Liver (tissue), 9 donors: ENCODE data around the gene NOSIP. TPM values are rescaled to one million over a fixed set of nuclear protein-coding genes. Genes with fewer than 3 reads are reported as not detected.

Experiments used
- DNase-seq: peaks from one replicate; pipeline ENCODE4 v3.0.0-alpha.2; 2017; ENCODE audit warnings: low spot score
- H3K27ac ChIP-seq, 2 donors: one replicate each; pipeline ENCODE4 v1.7.0; 2013; ENCODE audit warnings: inconsistent platforms in 2 of 2, low read length in 2 of 2, control low read depth in 1 of 2, low read depth in 1 of 2, mild to moderate bottlenecking in 1 of 2
- H3K27me3 ChIP-seq, 4 donors: one replicate each; pipeline versions ENCODE4 v1.6.1 to v1.7.0; 2013; ENCODE audit warnings: low read length in 3 of 4, inconsistent platforms in 1 of 4, mild to moderate bottlenecking in 1 of 4, moderate library complexity in 1 of 4; ENCODE audit not compliant: control insufficient read depth in 4 of 4, insufficient read depth in 4 of 4
- H3K36me3 ChIP-seq, 4 donors: one replicate each; pipeline versions ENCODE4 v1.6.1 to v1.7.0; 2013; ENCODE audit warnings: low read length in 3 of 4, mild to moderate bottlenecking in 3 of 4, low read depth in 1 of 4, moderate library complexity in 1 of 4; ENCODE audit not compliant: control insufficient read depth in 4 of 4, insufficient read depth in 3 of 4
- H3K4me1 ChIP-seq, 4 donors: one replicate each; pipeline versions ENCODE4 v1.6.1 to v1.7.0; 2013; ENCODE audit warnings: low read length in 3 of 4, mild to moderate bottlenecking in 3 of 4, moderate library complexity in 1 of 4; ENCODE audit not compliant: control insufficient read depth in 4 of 4, insufficient read depth in 4 of 4
- H3K4me3 ChIP-seq, 3 donors: one replicate each; pipeline versions ENCODE4 v1.6.1 to v1.7.0; 2013; ENCODE audit warnings: low read length in 3 of 3, control low read depth in 1 of 3, low read depth in 1 of 3, mild to moderate bottlenecking in 1 of 3
- H3K9ac ChIP-seq, 2 donors: one replicate each; pipeline ENCODE4 v1.7.0; 2013; ENCODE audit warnings: low read length in 2 of 2, mild to moderate bottlenecking in 2 of 2, moderate library complexity in 2 of 2, control low read depth in 1 of 2, low read depth in 1 of 2
- H3K9me3 ChIP-seq, 4 donors: one replicate each; pipeline versions ENCODE4 v1.6.1 to v1.7.0; 2013; ENCODE audit warnings: low read length in 3 of 4; ENCODE audit not compliant: control insufficient read depth in 4 of 4
- EGR1 ChIP-seq, 2 donors: IDR thresholded peaks; 2 replicates each; pipeline ENCODE4 v1.6.1; 2016 to 2018; ENCODE audit warnings: antibody characterized with exemption in 2 of 2, low read depth in 2 of 2
- FOXA1 ChIP-seq: IDR thresholded peaks from 2 replicates; pipeline ENCODE4 v1.6.1; 2016; ENCODE audit warnings: antibody characterized with exemption
- FOXA2 ChIP-seq: IDR thresholded peaks from 2 replicates; pipeline ENCODE4 v1.6.1; 2016; ENCODE audit warnings: antibody characterized with exemption
- GABPA ChIP-seq, 2 donors: IDR thresholded peaks in 1 of 2; conservative IDR thresholded peaks in 1 of 2; 2 replicates each; pipeline ENCODE4 v1.6.1; 2016; ENCODE audit warnings: antibody characterized with exemption in 2 of 2, mild to moderate bottlenecking in 1 of 2, moderate library complexity in 1 of 2
- HNF4A ChIP-seq, 2 donors: conservative IDR thresholded peaks; 2 replicates each; pipeline ENCODE4 v1.6.1; 2016; ENCODE audit warnings: antibody characterized with exemption in 2 of 2, mild to moderate bottlenecking in 2 of 2
- HNF4G ChIP-seq: IDR thresholded peaks from 2 replicates; pipeline ENCODE4 v1.6.1; 2016; ENCODE audit warnings: antibody characterized with exemption
- JUND ChIP-seq, 2 donors: IDR thresholded peaks; 2 replicates each; pipeline ENCODE4 v1.6.1; 2016; ENCODE audit warnings: antibody characterized with exemption in 2 of 2
- NR2F2 ChIP-seq: IDR thresholded peaks from 2 replicates; pipeline ENCODE4 v1.6.1; 2016; ENCODE audit warnings: antibody characterized with exemption
- RAD21 ChIP-seq, 2 donors: IDR thresholded peaks; 2 replicates each; pipeline ENCODE4 v1.6.1; 2016; ENCODE audit warnings: antibody characterized with exemption in 2 of 2, mild to moderate bottlenecking in 2 of 2
- RXRA ChIP-seq, 2 donors: IDR thresholded peaks; 2 replicates each; pipeline ENCODE4 v1.6.1; 2017 to 2018; ENCODE audit warnings: antibody characterized with exemption in 2 of 2, mild to moderate bottlenecking in 1 of 2
- SP1 ChIP-seq: IDR thresholded peaks from 2 replicates; pipeline ENCODE4 v1.6.1; 2018; ENCODE audit warnings: antibody characterized with exemption, mild to moderate bottlenecking
- TAF1 ChIP-seq: conservative IDR thresholded peaks from 2 replicates; pipeline ENCODE4 v1.6.1; 2016; ENCODE audit warnings: antibody characterized with exemption, mild to moderate bottlenecking
- WGBS: extraction: QIAGEN DNeasy Blood & Tissue Kit; methylation state at CpG from one replicate; pipeline ENCODE4 v1.1.7; 2013; 5-methylcytosine and 5-hydroxymethylcytosine counted together
- polyA plus RNA-seq, 2 donors: library from polyadenylated mRNA; stranded (reverse) in 1 of 2; unstranded in 1 of 2; fragments of 200-250 nt in 1 of 2; fragments of >200 nt in 1 of 2; fragmentation: Nextera tagmentation in 1 of 2; extraction: Ambion mirVana in 1 of 2; gene quantifications; one replicate each; pipeline versions ENCODE4 v1.2.1 to v1.2.3, GENCODE V29; 2013 to 2015
- total RNA-seq, 2 donors: library from RNA; depleted of rRNA; stranded (reverse); fragments of >200 nt; gene quantifications; one replicate each; pipeline ENCODE4 v1.2.3, GENCODE V29; 2014
- TF ChIP-seq, protein P1 (sequence below): fragments of 150-350 bp; IDR thresholded peaks from 2 replicates; pipeline ENCODE4 v1.5.1; 2017; ENCODE audit warnings: improper control_type of control experiment, low read depth, low read length; ENCODE audit not compliant: missing input control
- TF ChIP-seq, protein P2 (sequence below): IDR thresholded peaks from 2 replicates; pipeline ENCODE4 v1.6.1; 2016; ENCODE audit warnings: antibody characterized with exemption
- TF ChIP-seq, protein P3 (sequence below): IDR thresholded peaks from 2 replicates; pipeline ENCODE4 v1.6.1; 2016; ENCODE audit warnings: antibody characterized with exemption, mild to moderate bottlenecking
- TF ChIP-seq, protein P4 (sequence below): IDR thresholded peaks from 2 replicates; pipeline ENCODE4 v1.6.1; 2016; ENCODE audit warnings: antibody characterized with exemption
- donor health status: healthy.
- donor health status: healthy.
- donor health status: healthy.
- donor health status: healthy.
- donor health status: healthy.

NOSIP gene
- total and polyA plus RNA-seq, 4 donors: 19.3 to 45.2 (median 30.5) TPM

DNA sequence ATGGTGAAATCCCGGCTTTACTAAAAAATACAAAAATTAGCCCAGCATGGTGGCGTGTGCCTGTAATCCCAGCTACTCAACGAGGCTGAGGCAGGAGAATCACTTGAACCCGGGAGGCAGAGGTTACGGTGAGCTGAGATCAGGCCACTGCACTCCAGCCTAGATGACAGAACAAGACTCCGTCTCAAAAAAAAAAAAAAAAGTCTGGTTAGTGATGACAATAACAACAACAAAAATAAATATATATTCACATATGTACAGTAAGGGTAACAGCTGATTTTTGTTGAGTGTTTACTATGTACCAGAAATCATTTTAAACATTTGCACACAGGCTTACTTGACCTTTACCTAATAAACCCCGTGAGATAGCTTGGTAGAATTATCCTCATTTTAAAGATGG is 36.6 kb upstream of the NOSIP start:
- no peak overlapping the region for H3K9ac ChIP-seq
- WGBS: 94% methylated on average over 7 of the region's 7 CpGs
- TF ChIP-seq GABPA (IDR thresholded peaks at IDR 0.05 in 1 of 2, conservative IDR thresholded peaks at IDR 0.05 in 1 of 2) (no peak), HNF4A (conservative IDR thresholded peaks at IDR 0.05) (no peak), RXRA (IDR thresholded peaks at IDR 0.05) (no peak), FOXA1 (no peak), SP1 (no peak)
- H3K9me3 ChIP-seq: no peaks in the 10 kb centered on the region
- no peaks in the 10 kb centered on the region for H3K27me3 ChIP-seq
- H3K36me3 ChIP-seq: peaks cover 7 to 42% (median 14%) of the 10 kb centered on the region in 4 donors
- no peaks in the 10 kb centered on the region for H3K4me1 ChIP-seq
- no peak overlapping the region for H3K4me3 ChIP-seq
- no peak overlapping the region for H3K27ac ChIP-seq
- no peak for DNase-seq

DNA sequence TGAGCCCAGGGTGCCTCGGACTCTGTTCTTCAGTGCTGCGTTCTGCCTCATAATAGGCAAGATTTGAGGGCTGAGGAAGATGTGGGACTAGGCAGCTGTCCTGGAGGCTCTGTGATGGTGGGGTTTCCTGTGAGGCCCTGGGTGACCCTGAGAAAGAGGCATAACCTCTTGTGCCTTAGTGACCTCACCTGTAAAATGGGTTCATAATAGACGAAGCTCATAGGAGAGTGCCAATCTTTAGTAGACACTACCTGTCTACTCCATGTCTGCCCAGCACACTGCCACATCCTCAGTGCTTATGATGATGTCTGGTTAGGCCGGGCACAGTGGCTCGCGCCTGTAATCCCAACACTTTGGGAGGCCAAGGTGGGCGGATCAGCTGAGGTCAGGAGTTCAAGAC is 36.2 kb upstream of the NOSIP start:
- WGBS: 97% methylated on average over 7 of the region's 7 CpGs
- H3K27me3 ChIP-seq: no peaks in the 10 kb centered on the region
- H3K4me3 ChIP-seq: no peak overlapping the region
- no peaks in the 10 kb centered on the region for H3K9me3 ChIP-seq
- DNase-seq: no peak
- no peak for TF ChIP-seq SP1
- TF ChIP-seq, protein P1, sequence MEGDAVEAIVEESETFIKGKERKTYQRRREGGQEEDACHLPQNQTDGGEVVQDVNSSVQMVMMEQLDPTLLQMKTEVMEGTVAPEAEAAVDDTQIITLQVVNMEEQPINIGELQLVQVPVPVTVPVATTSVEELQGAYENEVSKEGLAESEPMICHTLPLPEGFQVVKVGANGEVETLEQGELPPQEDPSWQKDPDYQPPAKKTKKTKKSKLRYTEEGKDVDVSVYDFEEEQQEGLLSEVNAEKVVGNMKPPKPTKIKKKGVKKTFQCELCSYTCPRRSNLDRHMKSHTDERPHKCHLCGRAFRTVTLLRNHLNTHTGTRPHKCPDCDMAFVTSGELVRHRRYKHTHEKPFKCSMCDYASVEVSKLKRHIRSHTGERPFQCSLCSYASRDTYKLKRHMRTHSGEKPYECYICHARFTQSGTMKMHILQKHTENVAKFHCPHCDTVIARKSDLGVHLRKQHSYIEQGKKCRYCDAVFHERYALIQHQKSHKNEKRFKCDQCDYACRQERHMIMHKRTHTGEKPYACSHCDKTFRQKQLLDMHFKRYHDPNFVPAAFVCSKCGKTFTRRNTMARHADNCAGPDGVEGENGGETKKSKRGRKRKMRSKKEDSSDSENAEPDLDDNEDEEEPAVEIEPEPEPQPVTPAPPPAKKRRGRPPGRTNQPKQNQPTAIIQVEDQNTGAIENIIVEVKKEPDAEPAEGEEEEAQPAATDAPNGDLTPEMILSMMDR: no peak
- H3K9ac ChIP-seq: no peak overlapping the region
- peaks cover 6 to 38% (median 14%) of the 10 kb centered on the region in 4 donors for H3K36me3 ChIP-seq
- no peaks in the 10 kb centered on the region for H3K4me1 ChIP-seq
- no peak overlapping the region for H3K27ac ChIP-seq

DNA sequence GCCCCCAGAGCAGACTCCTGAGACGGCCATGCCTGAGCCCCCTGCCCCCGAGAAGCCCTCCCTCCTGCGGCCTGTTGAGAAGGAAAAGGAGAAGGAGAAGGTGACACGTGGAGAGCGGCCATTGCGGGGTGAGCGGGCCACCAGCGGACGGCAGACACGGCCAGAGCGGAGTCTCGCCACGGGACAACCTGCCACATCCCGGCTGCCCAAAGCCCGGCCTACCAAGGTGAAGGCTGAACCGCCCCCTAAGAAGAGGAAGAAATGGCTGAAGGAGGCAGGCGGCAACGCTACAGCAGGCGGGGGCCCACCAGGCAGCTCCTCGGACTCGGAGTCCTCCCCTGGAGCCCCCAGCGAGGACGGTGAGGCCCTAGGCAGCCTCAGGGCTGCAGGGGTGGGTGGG is 35.5 kb upstream of the NOSIP start:
- no peak overlapping the region for H3K4me3 ChIP-seq
- no peak for DNase-seq
- TF ChIP-seq NR2F2: no peak
- TF ChIP-seq EGR1 (IDR thresholded peaks at IDR 0.05; ENCODE audit: low read depth in 2 of 2): no peak
- TF ChIP-seq, protein P2, sequence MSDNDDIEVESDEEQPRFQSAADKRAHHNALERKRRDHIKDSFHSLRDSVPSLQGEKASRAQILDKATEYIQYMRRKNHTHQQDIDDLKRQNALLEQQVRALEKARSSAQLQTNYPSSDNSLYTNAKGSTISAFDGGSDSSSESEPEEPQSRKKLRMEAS: no peak
- TF ChIP-seq FOXA2: no peak
- TF ChIP-seq RAD21 (IDR thresholded peaks at IDR 0.05): no peak
- TF ChIP-seq JUND (IDR thresholded peaks at IDR 0.05): no peak
- TF ChIP-seq GABPA (IDR thresholded peaks at IDR 0.05 in 1 of 2, conservative IDR thresholded peaks at IDR 0.05 in 1 of 2): no peak
- no peak for TF ChIP-seq HNF4G
- no peak for TF ChIP-seq TAF1
- TF ChIP-seq, protein P3, sequence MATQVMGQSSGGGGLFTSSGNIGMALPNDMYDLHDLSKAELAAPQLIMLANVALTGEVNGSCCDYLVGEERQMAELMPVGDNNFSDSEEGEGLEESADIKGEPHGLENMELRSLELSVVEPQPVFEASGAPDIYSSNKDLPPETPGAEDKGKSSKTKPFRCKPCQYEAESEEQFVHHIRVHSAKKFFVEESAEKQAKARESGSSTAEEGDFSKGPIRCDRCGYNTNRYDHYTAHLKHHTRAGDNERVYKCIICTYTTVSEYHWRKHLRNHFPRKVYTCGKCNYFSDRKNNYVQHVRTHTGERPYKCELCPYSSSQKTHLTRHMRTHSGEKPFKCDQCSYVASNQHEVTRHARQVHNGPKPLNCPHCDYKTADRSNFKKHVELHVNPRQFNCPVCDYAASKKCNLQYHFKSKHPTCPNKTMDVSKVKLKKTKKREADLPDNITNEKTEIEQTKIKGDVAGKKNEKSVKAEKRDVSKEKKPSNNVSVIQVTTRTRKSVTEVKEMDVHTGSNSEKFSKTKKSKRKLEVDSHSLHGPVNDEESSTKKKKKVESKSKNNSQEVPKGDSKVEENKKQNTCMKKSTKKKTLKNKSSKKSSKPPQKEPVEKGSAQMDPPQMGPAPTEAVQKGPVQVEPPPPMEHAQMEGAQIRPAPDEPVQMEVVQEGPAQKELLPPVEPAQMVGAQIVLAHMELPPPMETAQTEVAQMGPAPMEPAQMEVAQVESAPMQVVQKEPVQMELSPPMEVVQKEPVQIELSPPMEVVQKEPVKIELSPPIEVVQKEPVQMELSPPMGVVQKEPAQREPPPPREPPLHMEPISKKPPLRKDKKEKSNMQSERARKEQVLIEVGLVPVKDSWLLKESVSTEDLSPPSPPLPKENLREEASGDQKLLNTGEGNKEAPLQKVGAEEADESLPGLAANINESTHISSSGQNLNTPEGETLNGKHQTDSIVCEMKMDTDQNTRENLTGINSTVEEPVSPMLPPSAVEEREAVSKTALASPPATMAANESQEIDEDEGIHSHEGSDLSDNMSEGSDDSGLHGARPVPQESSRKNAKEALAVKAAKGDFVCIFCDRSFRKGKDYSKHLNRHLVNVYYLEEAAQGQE: no peak
- TF ChIP-seq RXRA (IDR thresholded peaks at IDR 0.05): no peak
- TF ChIP-seq, protein P4, sequence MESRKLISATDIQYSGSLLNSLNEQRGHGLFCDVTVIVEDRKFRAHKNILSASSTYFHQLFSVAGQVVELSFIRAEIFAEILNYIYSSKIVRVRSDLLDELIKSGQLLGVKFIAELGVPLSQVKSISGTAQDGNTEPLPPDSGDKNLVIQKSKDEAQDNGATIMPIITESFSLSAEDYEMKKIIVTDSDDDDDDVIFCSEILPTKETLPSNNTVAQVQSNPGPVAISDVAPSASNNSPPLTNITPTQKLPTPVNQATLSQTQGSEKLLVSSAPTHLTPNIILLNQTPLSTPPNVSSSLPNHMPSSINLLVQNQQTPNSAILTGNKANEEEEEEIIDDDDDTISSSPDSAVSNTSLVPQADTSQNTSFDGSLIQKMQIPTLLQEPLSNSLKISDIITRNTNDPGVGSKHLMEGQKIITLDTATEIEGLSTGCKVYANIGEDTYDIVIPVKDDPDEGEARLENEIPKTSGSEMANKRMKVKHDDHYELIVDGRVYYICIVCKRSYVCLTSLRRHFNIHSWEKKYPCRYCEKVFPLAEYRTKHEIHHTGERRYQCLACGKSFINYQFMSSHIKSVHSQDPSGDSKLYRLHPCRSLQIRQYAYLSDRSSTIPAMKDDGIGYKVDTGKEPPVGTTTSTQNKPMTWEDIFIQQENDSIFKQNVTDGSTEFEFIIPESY: no peak
- H3K36me3 ChIP-seq: peaks cover 2 to 36% (median 14%) of the 10 kb centered on the region in 4 donors
- 98% methylated on average over 23 of the region's 23 CpGs for WGBS
- no peaks in the 10 kb centered on the region for H3K27me3 ChIP-seq
- H3K27ac ChIP-seq: no peak overlapping the region
- no peaks in the 10 kb centered on the region for H3K4me1 ChIP-seq
- no peak overlapping the region for H3K9ac ChIP-seq
- H3K9me3 ChIP-seq: no peaks in the 10 kb centered on the region
